HTERT RPE-1 (cell line): Measurements from ENCODE around the gene ADAMTS13.
"Not testable (repeated sequence)": the region's sequence is repeated elsewhere in the genome, so short reads cannot be mapped to it uniquely, and the experiment has no call there.

Experiments used
- in situ Hi-C: fragments of 300-500 bp; cut with MboI; formaldehyde crosslinking; loops from 4 replicates; pipeline ENCODE4 v1.14.3; 2020; ENCODE audit warnings: low sequenced_read_pairs

The ADAMTS13 gene

GRCh38 chr9:133423216-133423615 is 1.0 kb downstream of the ADAMTS13 start:
- in situ Hi-C loops = no loop called here

DNA sequence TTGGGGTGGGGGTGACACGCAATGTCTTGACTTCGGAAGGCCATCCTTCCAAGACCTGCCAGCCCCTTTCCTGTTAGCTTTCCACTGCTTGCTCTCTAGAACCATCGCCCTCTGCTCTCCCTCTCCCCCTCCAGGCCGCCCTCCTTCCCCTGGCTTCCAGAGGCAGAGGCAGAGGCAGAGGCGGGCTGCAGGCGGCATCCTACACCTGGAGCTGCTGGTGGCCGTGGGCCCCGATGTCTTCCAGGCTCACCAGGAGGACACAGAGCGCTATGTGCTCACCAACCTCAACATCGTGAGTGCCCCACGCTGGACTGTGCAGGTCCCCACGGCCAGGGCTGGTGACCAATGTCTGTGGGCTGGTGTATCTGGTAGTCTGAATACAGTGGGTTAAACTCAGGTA is 2.0 kb downstream of the ADAMTS13 start:
- in situ Hi-C loops = no loop called here

DNA sequence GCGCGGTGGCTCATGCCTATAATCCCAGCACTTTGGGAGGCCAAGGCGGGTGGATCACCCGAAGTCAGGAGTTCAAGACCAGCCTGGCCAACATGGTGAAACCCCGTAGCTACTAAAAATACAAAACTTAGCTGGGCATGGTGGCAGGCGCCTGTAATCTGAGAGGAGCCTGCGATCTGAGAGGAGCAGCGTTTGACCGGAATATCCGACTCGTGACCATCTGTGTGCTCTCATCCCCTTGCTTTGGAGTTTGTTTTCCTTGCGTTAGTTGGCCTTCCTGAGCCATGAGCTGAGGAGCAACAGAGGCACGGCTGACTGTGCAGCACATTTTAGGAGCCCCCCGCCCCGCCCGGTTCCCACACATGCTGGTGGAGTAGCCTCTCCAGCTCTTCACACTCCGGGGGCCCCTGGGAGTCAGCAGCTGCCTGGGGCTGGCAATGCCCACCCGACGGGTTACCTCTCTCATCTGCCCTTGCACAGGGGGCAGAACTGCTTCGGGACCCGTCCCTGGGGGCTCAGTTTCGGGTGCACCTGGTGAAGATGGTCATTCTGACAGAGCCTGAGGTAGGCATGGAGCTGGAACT is 3.0 kb downstream of the ADAMTS13 start:
- in situ Hi-C loops = no loop called here

DNA sequence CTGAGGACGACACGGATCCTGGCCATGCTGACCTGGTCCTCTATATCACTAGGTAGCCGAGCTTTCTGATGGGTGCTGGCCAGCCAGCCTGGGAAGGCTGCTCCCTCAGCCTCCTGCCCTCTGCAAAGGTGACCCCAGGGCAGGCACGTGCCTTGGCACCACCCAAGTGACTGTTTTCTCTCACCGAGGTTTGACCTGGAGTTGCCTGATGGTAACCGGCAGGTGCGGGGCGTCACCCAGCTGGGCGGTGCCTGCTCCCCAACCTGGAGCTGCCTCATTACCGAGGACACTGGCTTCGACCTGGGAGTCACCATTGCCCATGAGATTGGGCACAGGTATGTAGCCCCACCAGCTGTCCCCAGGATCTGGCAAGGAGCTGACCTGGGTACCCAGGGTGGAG is 3.8 kb downstream of the ADAMTS13 start:
- in situ Hi-C loops = no loop called here

DNA sequence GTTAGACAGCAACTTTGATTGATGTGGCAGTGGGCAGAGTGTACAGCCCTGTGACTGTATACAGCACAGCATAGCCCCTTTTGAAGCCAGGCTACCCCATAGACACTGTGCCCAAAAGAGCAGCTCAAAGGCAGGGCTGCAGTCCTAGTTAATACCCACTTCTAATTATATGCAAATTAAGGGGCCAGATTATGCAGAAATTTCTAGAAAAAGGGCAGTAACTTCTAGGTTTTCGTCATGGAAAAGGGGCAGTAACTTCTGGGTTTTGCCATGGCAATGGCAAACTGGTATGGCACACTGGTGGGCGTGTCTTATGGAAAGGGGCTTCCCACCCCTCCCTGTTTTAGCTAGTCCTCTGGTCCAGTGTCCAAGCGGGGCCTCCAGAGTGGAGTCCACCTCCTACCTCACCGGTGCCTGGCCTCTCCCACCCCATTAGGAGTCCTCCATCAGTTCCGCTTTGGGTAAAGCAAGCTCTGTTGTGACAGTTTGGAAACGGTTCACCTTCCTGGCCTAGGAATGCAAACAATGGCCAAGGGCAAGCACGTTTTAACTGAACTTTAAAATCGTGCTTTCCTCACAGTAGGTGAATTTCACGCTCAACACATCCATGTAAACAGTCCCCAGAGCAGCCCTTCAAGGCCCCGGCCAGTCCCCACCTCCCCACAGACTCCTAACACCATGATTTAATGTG is 5.6 kb downstream of the ADAMTS13 start:
- in situ Hi-C loops = no loop called here

DNA sequence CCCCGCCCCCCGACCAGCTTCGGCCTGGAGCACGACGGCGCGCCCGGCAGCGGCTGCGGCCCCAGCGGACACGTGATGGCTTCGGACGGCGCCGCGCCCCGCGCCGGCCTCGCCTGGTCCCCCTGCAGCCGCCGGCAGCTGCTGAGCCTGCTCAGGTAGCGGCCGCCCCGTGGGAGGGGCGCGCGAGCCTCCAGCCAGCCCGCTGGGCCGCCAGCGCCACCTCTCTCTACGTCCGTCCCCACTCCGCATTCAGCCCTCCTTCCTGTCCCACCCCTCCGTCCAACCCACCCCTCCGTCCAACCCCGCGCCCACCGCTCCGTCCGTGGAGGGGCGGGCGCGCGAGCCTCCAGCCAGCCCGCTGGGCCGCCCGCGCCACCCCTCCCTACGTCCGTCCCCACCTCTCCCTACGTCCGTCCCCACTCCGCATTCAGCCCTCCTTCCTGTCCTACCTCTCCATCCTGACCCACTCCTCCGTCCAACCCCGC is 6.5 kb downstream of the ADAMTS13 start:
- in situ Hi-C loops = no loop called here

GRCh38 chr9:133429214-133429613 is 7.0 kb downstream of the ADAMTS13 start:
- in situ Hi-C loops = no loop called here

GRCh38 chr9:133429641-133430161 is 7.5 kb downstream of the ADAMTS13 start:
- in situ Hi-C loops = no loop called here

- in situ Hi-C loops = no loop called here
Measured at GRCh38 chr9:133430244-133430643, 8.1 kb downstream of the ADAMTS13 start.

DNA sequence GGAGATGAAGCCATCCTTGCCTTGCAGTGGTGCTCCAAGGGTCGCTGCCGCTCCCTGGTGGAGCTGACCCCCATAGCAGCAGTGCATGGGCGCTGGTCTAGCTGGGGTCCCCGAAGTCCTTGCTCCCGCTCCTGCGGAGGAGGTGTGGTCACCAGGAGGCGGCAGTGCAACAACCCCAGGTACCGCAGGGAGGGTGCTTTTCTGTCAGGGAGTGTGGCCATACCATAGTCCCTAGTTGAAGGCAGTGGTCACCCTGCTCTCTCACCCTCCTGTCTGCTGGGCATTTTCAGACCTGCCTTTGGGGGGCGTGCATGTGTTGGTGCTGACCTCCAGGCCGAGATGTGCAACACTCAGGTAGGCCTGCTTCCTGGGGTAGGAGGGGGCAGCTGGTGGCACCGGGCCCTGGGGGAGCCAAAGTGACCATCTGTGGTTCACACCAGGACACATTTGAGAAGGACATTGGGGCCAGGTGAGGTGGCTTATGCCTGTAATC is 11.2 kb downstream of the ADAMTS13 start:
- in situ Hi-C loops = no loop called here

- in situ Hi-C loops = no loop called here
Measured at GRCh38 chr9:133436681-133437080, 14.5 kb downstream of the ADAMTS13 start.

- in situ Hi-C loops = no loop called here
Measured at GRCh38 chr9:133437753-133438531, 15.8 kb downstream of the ADAMTS13 start.

GRCh38 chr9:133439337-133439736 is 17.2 kb downstream of the ADAMTS13 start:
- in situ Hi-C loops = no loop called here

GRCh38 chr9:133440874-133441273 is 18.7 kb downstream of the ADAMTS13 start:
- in situ Hi-C loops = no loop called here

DNA sequence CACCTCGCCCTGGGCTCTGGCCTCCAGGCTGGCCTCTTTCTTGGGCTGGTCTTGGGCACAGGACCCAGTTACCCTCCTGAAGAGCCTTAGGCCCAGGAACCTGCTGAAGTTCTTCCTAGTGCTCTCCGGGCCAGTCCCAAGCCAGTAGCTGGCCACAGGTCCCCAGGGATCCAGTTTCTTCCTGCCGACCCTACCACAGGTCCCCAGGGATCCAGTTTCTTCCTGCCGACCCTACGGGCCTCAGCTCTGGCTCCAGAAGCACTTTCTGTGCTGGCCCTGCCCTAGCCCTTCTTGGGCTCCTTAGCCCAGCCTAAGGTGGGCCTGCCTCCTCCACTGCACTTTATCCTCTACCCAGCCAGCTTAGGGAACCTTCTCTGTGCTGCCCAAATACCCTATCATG is 19.4 kb downstream of the ADAMTS13 start:
- in situ Hi-C loops = no loop called here

GRCh38 chr9:133443248-133443647 is 21.1 kb downstream of the ADAMTS13 start:
- in situ Hi-C loops = no loop called here

DNA sequence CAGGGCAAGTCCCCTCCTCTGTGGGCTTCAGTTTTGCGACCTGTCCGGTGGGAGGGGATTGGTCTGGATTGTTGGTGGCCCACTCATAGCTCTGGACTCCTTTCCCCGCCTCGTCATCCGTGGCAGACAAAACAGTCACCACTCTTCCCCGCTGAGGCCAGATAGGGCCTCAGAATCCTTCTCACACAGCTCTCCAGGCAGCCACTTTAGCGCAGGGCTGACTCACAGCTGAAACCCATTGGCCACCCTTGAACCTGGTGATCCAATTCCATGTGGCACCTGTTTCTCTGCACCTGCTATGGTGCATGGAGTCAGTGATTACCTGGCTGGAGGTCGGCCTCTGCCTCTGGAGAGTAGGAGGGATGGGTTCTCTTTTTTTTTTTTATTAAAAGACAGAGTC is 21.8 kb downstream of the ADAMTS13 start:
- in situ Hi-C loops = no loop called here

- in situ Hi-C loops = no loop called here
Measured at GRCh38 chr9:133445293-133445969, 23.3 kb downstream of the ADAMTS13 start.

GRCh38 chr9:133448487-133448972 is 26.4 kb downstream of the ADAMTS13 start:
- in situ Hi-C loops = no loop called here

DNA sequence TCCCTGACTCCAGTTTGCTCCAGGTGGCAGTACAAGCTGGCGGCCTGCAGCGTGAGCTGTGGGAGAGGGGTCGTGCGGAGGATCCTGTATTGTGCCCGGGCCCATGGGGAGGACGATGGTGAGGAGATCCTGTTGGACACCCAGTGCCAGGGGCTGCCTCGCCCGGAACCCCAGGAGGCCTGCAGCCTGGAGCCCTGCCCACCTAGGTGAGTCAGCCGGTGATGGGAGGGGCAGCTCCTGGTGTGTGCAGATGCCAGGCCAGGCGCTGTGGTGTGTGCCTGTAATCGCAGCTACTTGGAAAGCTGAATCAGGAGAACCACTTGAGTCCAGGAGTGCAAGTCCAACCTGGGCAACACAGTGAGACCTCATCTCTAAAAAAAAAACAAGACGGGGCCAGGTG is 27.6 kb downstream of the ADAMTS13 start:
- in situ Hi-C loops = no loop called here

GRCh38 chr9:133451865-133452264 is 29.7 kb downstream of the ADAMTS13 start:
- in situ Hi-C loops = not testable (repeated sequence)
